Femur (tissue), 1 donor: Measurements from ENCODE around the gene SMC4.
A peak's percentile ranks its signal among the peaks of the same experiment; 100 is the strongest.

Source experiments
- DNase-seq: peaks from one replicate; pipeline ENCODE4 v3.0.0-alpha.2; 2017

SMC4 gene

DNA sequence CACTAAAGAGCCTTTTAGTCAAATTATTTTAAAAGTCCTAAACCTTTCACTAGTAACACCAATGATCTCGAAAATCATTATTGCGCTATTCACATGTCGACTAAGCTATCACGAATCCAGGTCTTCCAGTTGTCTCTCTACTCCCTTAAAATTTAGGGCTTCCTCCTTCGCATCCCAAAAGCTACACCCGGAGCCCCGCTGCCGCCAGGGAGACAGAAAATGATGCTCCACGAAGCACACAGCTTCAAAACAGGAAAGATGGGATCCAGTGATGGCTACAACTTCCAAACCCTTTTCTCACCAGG lies 678 bp upstream of the SMC4 start:
- no peak for DNase-seq

DNA sequence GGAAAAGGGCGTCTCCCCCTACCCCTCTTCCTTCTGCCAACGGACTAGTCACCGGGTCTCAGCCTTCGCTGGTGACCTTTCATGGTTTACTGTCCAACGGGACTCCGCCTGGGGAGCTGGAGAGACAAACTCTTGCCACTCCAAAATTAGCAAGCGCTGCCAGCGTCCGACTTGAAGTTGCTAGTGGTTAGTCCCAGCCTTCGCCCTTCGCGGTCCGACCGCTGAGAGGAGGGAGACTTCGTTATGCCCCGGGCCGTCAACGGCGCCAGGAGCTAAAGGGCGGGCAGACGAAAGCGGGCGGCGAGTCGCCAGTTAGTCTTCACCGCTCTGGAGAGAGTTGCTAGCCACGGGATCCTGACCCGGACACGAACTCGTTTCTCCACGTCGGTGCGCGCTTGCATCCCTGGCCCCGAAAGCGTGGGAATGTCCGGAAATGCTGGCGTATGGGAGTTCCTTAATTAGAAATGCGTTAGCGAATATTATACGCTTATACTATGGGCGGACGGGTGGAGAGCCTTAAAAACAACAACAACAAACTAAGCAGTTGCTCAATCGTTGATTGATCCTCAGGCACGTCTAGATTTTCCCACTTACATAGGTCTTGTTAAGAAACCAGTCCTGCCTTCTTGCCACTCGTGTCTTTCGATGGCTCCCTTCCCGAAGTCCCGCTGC lies 716 bp downstream of the SMC4 start:
- DNase-seq, result peak; percentile 67

DNA sequence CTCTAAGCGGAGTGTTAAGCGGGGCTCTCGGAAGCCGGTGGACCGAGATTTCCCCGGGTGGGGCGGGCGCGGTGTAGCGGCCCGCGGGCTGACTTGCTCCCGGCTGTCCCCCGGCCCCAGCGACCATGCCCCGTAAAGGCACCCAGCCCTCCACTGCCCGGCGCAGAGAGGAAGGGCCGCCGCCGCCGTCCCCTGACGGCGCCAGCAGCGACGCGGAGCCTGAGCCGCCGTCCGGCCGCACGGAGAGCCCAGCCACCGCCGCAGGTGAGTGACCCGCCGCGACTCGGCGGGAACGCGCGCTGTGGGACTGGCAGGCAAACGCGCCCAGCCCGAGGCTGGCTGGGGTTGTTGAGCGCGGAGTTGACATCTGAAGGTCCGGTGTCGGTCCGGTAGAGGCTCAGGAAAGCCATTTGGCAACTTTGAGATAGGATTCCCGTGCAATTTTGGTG lies 1.3 kb downstream of the SMC4 start:
- DNase-seq, result peak; percentile 32

DNA sequence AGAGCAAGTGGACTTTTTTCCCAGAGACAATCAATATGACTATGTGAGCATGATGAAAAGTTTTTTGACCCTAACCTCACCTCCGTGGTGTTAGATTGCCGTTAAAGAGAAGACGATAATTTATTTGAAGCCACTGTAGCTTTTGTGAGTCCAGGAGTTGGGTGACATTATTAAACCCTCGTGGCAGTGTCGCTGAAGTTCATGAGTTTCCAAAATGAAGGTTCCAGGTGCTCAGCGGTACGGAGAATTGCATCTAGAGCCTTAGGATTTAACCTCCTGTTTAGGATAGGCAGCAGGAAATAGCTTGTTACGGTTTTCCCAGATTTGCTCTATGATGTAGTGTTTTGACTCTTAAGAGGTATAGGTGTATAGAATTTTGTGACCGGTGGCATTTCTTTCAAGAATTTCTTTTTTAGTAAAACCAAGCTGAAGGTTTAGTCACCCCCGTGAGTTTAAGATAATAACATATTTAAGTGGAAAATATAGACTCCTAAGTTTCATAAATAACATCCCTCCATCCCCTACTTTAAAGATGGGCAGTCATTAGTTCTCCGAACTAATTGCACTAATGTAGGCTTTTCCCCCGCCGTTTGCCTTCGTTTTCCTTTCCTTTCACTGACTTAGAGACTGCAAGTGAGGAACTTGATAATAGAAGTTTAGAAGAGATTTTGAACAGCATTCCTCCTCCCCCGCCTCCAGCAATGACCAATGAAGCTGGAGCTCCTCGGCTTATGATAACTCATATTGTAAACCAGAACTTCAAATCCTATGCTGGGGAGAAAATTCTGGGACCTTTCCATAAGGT lies 2.0 kb downstream of the SMC4 start:
- DNase-seq, result peak; percentile 54

DNA sequence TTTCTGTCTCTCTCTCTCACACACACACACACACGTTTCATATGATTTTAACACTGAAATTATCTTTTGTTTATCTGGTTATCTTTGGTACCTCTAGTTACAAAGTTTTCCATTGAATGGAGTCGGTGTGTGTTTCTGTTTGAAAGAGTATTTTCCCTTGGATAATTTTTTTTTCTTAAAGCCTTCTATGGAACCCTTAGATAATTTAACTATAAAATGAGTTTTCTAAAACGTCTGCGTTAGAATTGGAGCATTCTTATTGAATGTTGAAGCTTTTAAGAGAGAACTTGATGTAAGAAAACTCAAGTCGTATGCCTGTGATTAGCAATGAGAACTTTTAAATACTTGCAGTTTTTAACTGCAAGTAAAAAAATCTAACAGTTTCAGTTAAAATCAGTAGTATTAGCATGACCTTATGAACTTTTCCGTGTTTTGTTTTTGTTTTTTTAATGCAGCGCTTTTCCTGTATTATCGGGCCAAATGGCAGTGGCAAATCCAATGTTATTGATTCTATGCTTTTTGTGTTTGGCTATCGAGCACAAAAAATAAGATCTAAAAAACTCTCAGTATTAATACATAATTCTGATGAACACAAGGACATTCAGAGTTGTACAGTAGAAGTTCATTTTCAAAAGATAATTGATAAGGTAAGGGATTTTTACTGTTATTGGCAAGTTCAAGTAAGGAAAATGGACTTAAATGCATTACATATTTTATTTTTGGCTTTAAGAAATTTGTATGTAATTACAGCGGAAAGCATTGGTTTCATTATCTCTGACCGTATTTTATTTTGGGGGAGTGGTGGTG lies 3.0 kb downstream of the SMC4 start:
- DNase-seq, result no peak

GRCh38 chr3:160403028-160403545 lies 3.6 kb downstream of the SMC4 start:
- no peak for DNase-seq

GRCh38 chr3:160403796-160404470 lies 4.5 kb downstream of the SMC4 start:
- DNase-seq, result no peak

DNA sequence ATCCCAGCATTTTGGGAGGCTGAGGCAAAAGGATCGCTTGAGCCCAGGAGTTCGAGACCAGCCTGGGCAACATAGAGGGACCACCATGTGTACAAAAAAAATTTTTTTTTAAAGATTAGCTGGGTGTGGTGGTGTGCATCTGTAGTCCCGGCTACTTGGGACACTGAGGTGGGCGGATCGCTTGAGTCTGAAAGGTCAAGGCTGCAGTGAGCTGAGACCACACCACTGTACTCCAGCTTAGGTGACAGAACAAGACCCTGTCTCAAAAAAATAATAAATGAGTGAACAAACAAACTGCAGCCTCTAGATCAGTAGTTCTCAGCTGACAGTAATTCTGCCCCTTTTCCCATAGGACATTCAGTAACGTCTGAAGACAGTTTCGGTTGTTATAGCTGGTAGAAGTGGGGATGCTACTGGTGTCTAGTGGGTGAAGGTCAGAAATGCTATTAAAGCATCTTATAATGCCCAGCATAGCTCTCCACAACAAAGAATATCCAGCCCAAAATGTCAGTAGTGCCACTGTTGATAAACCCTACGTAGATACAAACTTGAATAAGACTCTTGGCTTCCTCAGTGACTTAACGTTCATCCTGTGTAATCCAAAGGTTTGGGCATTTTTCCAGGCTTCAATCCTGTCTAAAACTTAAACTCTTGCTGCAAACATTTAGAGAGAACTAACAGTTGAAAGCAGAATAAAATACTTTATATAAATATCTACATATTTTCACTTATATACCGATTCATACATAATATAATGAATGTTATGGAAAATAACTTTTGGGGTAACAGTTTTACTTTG lies 10.6 kb downstream of the SMC4 start:
- no peak for DNase-seq

DNA sequence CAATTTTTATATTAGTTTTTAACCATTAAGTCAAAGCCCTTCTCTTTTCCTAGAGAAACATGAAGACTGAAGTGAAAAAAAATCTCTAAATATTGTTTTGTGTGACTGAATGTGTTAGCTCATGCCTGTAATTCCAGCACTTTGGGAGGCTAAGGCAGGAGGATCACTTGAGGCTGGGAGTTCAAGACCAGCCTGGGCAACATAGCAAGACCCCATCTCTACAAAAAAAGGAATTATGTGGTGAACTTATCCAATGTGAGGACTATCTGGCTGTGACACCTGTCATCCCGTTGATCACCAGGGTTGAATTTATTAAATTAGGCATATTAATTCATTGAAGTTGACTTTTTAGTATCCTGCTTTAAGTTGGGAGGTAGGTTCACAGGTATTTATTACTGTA lies 13.0 kb downstream of the SMC4 start:
- DNase-seq, result no peak

DNA sequence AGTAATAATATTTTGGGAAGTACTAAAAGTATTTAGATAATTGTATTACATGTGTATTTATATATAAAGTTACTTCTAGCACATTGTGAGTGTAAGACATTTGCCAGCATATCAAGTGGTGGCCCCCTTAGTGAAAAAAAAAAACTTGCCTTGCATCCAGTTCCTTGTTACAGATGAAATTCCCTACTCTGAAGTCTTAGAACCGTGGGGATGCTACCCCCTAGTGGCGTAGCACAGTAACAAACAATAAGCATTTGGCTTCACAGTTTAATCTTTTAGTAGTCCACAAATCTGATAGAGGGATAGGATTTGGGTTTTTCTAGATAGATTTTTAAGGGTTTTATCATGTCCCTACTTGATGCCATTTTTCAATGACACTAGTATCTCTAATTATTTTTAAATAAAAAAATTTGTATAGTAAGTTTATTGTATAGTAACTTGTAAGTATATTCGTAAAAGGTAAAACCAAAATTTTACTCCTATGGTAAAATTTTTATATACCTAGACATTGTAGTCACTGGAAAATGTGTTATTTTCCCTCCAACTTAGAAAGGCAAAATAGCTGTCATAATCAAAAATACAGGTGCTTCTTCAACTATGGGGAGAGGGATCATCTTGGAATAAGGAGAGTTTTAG lies 14.3 kb downstream of the SMC4 start:
- DNase-seq, result peak; percentile 74

GRCh38 chr3:160417311-160417710 lies 17.9 kb downstream of the SMC4 start:
- DNase-seq, result no peak

DNA sequence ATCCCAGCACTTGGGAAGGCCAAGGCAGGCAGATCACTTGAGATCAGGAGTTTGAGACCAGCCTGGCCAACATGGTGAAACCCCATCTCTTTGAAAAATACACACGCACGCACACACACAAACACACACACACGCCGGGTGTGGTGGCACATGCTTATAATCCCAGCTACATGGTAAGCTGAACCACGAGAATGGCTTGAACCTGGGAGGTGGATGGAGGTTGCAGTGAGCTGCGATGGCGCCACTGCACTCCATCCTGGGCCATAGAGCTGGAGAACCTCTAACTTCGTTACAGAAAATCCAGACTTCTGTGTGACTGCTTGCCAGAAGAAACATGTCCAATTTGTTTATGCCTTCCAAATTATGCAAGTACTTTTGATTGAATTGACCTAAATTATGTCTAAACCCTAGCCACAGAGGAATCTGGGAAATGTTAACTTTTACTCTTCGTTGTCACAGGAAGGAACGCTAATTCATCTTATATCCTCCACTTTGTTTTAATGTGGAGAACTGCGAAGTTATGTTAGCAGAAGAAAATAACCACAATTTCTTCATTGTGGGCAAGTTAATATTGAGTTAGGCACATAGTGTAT lies 28.5 kb downstream of the SMC4 start:
- no peak for DNase-seq

- no peak for DNase-seq
These were observed 34.6 kb downstream of the SMC4 start for GRCh38 chr3:160434071-160434470.

GRCh38 chr3:160435095-160435494 lies 35.6 kb downstream of the SMC4 start:
- no peak for DNase-seq

DNA sequence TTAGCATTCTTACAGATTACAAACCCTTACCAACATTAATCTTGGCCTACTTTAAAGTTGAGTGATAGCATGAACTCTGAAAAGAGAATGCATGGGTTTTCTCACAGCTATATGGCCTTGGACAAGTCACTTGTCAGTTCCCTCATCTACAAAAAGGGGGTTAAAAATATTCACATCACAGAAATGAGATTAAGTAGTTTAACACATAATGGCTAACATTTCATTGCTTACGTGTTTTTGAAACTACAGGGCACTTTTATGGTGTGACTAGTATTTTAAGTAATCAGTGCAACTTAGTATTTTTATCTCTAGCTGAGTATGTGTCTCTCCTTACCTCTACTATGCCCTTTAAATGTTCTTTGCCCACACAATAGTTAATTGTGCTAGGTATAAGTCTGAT lies 36.3 kb downstream of the SMC4 start:
- no peak for DNase-seq

DNA sequence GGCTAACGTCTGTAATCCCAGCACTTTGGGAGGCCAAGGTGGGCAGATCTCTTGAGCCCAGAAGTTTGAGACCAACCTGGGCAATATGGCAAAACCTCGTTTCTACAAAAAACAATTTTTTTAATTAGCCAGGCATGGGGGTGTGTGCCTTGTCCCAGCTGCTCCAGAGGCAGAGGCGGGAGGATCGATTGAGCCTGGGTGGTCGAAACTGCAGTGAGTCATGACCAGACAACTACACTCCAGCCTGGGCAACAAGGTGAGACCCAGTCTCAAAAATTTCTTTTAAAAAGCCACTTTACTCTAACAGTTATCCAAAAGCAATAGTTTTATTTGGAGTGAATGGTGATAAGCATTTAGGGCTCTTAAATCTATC lies 37.6 kb downstream of the SMC4 start:
- no peak for DNase-seq

DNA sequence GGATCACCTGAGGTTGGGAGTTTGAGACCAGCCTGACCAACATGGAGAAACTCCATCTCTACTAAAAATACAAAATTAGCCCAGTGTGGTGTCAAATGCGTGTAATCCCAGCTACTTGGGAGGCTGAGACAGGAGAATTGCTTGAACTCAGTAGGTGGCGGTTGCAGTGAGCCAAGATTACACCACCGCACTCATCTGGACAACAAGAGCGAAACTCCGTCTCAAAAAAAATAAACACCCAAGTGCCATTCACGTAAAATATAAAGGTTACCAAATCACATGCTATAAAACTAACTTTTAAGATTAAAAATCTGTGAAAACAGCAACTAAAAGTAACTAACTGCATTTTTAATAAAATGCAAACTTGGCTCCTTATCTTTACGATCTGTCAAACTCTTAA lies 41.2 kb downstream of the SMC4 start:
- DNase-seq, result no peak

- DNase-seq, result no peak
These were observed 45.0 kb downstream of the SMC4 start for GRCh38 chr3:160444411-160444810.

- no peak for DNase-seq
These were observed 46.4 kb downstream of the SMC4 start for GRCh38 chr3:160445854-160446253.

GRCh38 chr3:160446522-160447056 lies 47.1 kb downstream of the SMC4 start:
- DNase-seq, result no peak

DNA sequence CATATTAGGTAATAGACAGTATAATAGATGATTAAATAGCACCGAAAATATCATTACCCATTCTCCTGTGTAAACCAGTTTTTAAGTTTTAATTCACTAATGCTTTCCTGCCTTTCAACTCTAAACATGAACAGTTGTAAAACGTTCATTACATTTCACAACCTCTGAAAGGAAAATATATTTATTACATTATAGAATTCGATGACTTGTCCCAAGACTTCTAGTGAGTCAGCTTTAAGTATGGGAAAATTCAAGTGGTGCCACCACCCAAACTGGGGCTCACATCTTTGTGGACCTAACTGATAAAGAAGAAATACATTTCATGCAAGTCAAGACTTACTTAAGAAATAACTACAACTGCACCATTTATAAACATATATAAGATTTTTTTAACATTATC lies 48.1 kb downstream of the SMC4 start:
- no peak for DNase-seq
